Tongue (tissue), 1 donor: Measurements from ENCODE around the gene SMIM7. TPM values are rescaled to one million over a fixed set of nuclear protein-coding genes. Genes with fewer than 3 reads are reported as not detected.

Experiments used
- total RNA-seq: library from RNA; depleted of rRNA; stranded (reverse); fragments of >200 nt; gene quantifications from one replicate; pipeline ENCODE4 v1.2.3, GENCODE V29; 2014

Gene SMIM7
- total RNA-seq, 1 donor from 2014 or later: 67.4 TPM

Other genes with a start within 250 kb of the SMIM7 start
- gene EPS15L1, start 188.2 kb downstream of the SMIM7 start, total RNA-seq: 16.4 TPM
- not detected for gene CALR3, start 164.0 kb downstream of the SMIM7 start, total RNA-seq
- gene C19orf44, start 163.8 kb downstream of the SMIM7 start, total RNA-seq: 8.8 TPM
- gene CHERP, start 117.7 kb downstream of the SMIM7 start, total RNA-seq: 17.4 TPM
- 19.8 TPM for gene SLC35E1, start 87.7 kb downstream of the SMIM7 start, total RNA-seq
- 5.3 TPM for gene MED26, start 31.9 kb downstream of the SMIM7 start, total RNA-seq
- gene TMEM38A, start 995 bp upstream of the SMIM7 start, total RNA-seq: 97.2 TPM
- 0.10 TPM for gene NWD1, start 59.7 kb upstream of the SMIM7 start, total RNA-seq
- gene SIN3B, start 169.3 kb upstream of the SMIM7 start, total RNA-seq: 39.0 TPM
- gene F2RL3, start 228.9 kb upstream of the SMIM7 start, total RNA-seq: 1.3 TPM